ENCODE measurements around the gene TENM4. TPM values are rescaled to one million over a fixed set of nuclear protein-coding genes. Genes with fewer than 3 reads are reported as not detected.
A peak's percentile ranks its signal among the peaks of the same experiment; 100 is the strongest.
"Not testable (repeated sequence)": the region's sequence is repeated elsewhere in the genome, so short reads cannot be mapped to it uniquely, and the experiment has no call there.

Gene TENM4
- polyA plus RNA-seq, 4 donors: 21.0 to 31.9 (median 23.1) TPM

- DNase-seq (ENCODE audit: low read depth in 4 of 4, low spot score in 3 of 4): no peak
Observed at GRCh38 chr11:79227308-79227707, 213.5 kb downstream of the TENM4 start.

- DNase-seq (ENCODE audit: low read depth in 4 of 4, low spot score in 3 of 4): no peak
Observed at GRCh38 chr11:79226126-79226525, 214.7 kb downstream of the TENM4 start.

- DNase-seq (ENCODE audit: low read depth in 4 of 4, low spot score in 3 of 4): not testable (repeated sequence)
Observed at GRCh38 chr11:79222163-79222562, 218.7 kb downstream of the TENM4 start.

DNA sequence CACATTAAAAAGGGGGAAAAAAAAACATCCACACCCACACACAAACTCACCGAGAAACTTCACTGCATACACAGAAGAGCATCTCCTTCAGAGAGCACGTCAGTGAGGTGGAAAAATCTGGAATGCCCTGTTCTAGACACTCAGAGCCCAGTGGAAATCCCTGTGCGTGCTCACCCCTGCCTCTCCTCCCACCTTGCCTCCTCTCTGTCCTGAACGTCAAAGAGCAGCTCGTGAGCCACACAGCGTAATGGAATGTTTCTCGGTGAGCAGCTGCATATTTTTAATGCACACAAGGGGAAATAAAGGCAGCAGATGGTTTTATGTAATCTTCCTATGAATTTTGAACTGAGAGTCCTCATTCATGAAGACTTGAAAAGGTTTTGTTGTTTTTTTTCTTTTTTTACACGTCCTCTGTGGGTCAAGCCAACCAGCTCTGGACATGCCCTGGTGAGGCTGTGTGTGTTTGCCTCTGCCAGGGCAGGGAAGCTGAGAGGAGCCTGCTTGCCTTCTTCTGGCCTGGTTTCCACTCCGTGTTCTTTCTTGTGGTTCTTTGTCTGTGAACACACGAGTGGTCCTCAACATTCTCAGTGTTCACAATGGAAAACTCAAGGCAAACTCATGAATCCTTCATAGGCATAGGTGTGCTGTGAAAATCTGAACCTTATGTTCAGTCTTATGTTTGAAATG is 219.2 kb downstream of the TENM4 start:
- DNase-seq (ENCODE audit: low read depth in 4 of 4, low spot score in 3 of 4): no peak

GRCh38 chr11:79220171-79220570 is 220.7 kb downstream of the TENM4 start:
- no peak for DNase-seq (ENCODE audit: low read depth in 4 of 4, low spot score in 3 of 4)

DNA sequence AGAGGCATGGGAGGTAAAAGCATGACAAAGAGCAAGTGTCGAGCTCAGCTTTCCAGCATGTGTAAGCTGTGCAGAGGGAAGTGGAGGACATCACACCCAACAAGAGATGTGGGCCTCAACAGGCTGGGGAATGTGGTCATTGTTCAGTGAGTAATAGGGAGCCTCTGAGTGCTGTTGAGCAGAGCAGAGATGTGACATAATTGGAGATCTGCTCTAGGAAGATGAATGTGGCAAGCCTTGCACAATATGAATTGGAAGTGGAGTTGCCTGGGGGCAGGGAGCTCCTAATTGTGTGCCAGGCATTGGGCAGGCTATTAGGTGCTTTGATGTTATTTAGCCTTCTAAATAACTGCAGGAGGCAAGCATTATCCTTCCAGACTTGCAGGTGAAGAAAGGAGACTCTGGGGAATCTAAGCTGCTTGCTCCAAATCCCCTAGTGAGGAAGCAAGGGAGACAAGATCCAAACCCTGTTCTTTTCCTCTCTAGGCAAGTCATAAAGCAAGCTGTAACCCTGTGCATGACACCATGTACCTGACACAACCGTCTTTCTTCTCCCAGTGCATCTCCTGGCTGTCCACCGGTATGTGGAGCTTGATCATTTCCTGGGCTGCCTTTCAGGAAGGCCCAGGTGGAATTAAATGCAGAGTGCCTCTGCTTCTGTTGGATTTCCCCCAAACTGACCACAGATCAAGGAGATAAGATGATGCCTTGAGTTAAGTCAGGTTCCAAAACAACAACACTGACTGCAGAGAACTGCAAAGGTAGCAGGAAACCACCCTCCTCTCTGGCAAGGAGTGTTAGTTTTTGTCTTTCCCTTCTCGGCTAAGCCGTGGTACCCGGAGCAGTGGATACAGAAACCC is 221.4 kb downstream of the TENM4 start:
- no peak for DNase-seq (ENCODE audit: low read depth in 4 of 4, low spot score in 3 of 4)

GRCh38 chr11:79212741-79213190 is 228.1 kb downstream of the TENM4 start:
- peak; percentile 25 to 31 (median 28) for DNase-seq (ENCODE audit: low read depth in 4 of 4, low spot score in 3 of 4)

GRCh38 chr11:79209540-79210266 is 231.1 kb downstream of the TENM4 start:
- DNase-seq (ENCODE audit: low read depth in 4 of 4, low spot score in 3 of 4): no peak

- DNase-seq (ENCODE audit: low read depth in 4 of 4, low spot score in 3 of 4): no peak
Observed at GRCh38 chr11:79208126-79208525, 232.7 kb downstream of the TENM4 start.

DNA sequence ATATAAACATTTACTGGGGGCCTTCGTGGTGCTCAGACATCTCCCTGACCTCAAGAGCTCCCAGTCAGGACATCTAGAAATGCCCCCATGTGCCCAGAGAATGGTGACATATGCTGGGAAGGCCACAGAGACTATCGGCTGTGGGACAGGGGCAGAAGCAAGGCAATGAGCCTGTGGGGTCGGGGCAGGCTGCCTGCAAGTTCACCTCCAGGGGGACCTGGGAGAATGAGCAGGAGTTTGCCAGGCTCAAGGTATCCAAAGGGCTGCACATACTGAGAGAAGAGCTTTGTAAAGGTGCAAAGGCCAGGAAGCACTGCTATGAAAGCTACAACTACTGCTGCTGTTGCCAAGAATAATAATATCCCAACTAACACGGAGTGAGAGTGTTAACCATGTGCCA is 233.9 kb downstream of the TENM4 start:
- DNase-seq (ENCODE audit: low read depth in 4 of 4, low spot score in 3 of 4): no peak

- no peak for DNase-seq (ENCODE audit: low read depth in 4 of 4, low spot score in 3 of 4)
Observed at GRCh38 chr11:79205786-79206185, 235.0 kb downstream of the TENM4 start.

DNA sequence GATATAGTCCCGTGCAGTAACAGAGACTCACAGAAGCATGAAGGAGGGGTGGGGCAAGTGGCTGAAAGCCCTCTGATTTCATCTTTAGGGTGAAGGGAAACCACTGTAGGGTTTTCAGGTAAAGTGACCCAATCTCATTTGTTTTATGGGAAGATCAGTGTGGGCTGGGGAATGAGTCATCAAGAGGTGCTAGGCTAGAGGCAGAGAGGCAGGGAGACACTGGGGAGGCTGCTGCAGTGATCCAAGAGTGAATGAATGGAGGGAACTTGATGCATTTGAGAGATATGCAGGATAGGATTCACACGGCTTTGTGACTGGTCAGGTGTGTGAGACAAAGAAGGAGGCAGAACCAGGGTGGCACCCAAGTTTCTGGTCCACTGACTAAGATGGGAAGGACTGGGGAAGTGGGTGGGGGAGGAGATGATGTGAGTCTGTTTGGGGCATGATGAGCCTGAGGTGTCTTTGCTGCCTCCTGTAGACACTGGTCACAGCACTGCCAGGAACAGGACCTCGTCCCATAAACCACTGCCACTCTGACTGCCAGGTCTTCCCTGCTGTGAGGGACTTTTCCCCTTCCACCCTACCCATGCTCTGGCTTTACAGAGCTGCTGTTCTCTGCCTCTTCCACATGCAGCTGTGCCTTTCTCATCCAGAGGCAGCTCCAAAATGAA is 239.0 kb downstream of the TENM4 start:
- no peak for DNase-seq (ENCODE audit: low read depth in 4 of 4, low spot score in 3 of 4)

DNA sequence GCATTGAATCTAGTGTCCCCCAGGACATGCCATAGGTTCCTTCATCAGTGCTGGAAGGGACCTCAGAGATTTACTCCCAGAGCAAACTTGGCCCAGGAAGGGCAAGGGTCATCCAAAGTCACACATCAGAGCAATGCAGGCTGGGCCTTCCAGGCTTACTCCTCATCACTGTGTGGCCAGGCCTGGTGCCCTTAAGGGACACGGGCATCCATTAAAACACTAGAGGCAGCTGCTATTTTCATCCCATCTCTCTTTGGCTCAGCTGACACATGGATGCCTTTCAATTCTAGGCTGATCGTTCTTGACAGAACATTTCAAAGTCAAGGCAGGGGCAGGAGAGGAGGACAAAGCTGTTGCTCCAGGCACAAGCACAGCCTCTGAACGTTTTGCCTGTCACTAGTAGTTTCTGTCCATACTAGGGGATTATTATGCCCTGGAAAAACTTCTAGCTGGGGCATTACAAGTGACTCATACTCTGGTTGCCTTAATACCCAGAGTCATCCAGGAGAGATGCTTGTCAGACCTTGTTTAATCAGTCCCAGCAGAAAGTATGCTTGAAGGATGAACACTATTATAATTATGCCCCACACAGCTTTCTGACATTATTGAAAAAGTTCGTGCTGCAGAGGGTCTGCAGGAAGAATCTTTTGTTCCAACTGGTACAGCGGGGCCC is 240.3 kb downstream of the TENM4 start:
- DNase-seq (ENCODE audit: low read depth in 4 of 4, low spot score in 3 of 4): no peak

- no peak for DNase-seq (ENCODE audit: low read depth in 4 of 4, low spot score in 3 of 4)
Observed at GRCh38 chr11:79199729-79200354, 241.0 kb downstream of the TENM4 start.

DNA sequence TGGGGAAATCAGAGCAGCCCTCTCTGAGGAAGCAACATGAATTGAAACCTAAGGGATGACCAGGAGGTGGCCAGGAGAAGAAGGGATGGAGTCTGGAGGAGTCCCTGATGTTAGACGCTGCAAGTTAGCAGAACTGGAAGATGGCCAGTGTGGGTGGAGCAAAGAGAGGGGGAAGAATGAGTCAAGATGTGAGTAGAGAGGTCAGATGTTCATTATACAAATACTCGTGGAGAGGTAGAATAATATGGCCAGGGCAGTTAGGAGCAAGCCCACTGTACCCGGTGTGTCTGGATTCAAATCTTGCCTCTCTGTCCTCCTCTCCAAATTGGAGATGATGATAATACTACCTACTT is 242.0 kb downstream of the TENM4 start:
- no peak for DNase-seq (ENCODE audit: low read depth in 4 of 4, low spot score in 3 of 4)

DNA sequence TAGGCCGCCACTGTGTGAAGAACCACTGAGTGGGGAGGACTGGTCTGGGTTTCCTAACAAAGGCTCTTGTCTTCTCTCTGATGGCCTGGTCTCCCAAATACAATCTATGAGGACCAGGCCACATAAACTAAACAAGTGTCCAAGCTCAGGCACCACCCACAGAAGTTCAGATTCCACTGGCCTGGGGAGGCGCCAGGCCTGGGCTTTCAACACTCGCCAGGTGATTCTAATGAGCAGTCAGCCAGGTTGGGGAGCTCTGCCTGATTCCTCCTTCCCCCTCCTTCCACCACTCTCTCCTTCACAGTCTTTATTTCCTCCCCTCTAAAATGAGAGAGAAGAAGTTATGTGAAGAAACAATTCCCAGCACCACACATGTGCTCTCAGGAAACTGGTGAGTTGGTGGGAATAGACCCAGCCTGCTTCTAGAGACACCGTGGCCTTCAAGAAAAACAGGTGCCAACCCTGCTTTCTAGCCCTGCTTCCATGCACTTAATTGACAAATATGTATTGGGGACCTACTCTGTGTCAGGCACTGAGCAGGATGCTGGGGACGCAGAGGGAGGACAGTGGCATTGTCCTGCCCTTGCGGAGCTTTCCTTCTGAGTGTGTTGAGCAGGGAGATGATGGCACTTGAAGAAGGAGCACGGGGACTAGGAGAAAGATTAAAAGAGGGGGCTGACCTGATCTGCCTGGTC is 242.5 kb downstream of the TENM4 start:
- DNase-seq (ENCODE audit: low read depth in 4 of 4, low spot score in 3 of 4): no peak

DNA sequence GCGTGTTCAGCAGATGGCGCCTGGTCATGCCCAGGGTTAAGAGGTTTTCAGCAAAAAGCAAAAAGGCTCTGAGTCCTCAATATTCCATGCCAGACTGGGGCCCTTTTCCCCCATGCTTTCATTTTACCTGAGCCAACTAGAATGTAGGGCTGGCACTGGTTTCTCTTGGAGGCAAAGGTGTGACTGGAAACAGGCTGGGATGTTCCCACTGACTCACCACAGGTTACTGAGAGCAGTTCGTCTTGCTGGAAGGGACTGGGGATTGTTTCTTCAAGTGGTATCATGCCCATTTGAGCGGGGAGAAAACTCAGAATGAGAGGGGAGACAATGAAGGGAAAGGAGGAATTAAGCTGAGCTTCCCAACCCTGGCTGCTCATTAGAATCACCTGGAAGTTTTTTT is 243.9 kb downstream of the TENM4 start:
- DNase-seq (ENCODE audit: low read depth in 4 of 4, low spot score in 3 of 4): no peak

DNA sequence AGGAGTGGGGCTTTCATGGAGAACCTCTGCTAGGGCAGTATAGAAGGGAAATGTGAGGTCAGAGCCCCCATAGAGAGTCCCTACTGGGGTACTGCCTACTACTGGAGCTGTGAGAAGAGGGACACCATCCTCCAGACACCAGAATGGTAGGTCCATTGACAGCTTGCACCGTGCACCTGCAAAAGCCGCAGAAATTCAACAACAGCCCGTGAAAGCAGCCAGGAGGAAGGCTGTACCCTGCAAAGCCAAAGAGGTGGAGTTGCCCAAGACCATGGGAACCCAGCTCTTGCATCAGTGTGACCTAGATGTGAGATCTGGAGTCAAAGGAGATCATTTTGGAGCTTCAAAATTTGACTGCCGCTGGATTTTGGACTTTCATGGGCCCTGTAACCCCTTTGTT is 245.6 kb downstream of the TENM4 start:
- no peak for DNase-seq (ENCODE audit: low read depth in 4 of 4, low spot score in 3 of 4)

DNA sequence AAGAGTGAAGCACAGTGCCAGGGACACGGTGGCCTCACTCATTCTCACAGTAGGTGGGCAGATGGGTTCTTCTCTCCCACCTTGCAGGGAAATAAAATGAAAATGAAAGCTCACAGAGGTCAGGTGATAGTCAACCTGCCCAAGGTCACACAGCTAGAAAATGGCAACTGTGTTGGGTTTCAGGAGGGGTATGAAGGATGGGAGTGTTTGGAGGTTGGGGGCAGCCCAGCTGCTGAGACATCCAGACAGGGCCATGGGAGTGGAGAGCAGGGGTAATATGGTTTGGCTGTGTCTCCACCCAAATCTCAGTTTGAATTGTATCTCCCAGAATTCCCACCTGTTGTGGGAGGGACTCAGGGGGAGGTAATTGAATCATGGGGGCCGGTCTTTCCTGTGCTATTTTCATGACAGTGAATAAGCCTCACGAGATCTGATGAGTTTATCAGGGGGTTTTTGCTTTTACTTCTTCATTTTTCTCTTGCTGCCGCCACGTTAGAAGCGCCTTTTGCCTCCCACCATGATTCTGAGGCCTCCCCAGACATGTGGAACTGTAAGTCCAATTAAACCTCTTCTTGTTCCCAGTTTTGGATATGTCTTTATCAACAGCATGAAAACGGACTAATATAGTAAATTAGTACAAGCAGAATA is 247.0 kb downstream of the TENM4 start:
- DNase-seq (ENCODE audit: low read depth in 4 of 4, low spot score in 3 of 4): no peak

Data from left renal pelvis (tissue), 4 donors.